SK-N-SH (cell line): ENCODE data around the gene LHFPL4.

ENCODE experiments used
- CHD2 ChIP-seq: fragments of 150-350 bp; IDR thresholded peaks from 2 replicates; pipeline ENCODE4 v1.6.1; 2018; ENCODE audit warnings: low read length; ENCODE audit not compliant: partially characterized antibody
- ELF1 ChIP-seq: IDR thresholded peaks from 2 replicates; pipeline ENCODE4 v1.4.0; 2012
- EP300 ChIP-seq, 2 experiments: IDR thresholded peaks; 2 replicates each; pipeline versions ENCODE4 v1.4.0 to v1.6.1; 2012; ENCODE audit warnings: borderline replicate concordance in 1 of 2, low read depth in 1 of 2, low read length in 1 of 2
- JUND ChIP-seq: IDR thresholded peaks from 2 replicates; pipeline ENCODE4 v1.4.0; 2012
- MXI1 ChIP-seq: IDR thresholded peaks from 2 replicates; pipeline ENCODE4 v1.6.1; 2012; ENCODE audit warnings: mild to moderate bottlenecking, low read depth, low read length, improper control_type of control experiment
- POLR2AphosphoS5 ChIP-seq: IDR thresholded peaks from 2 replicates; pipeline ENCODE4 v1.6.1; 2012; ENCODE audit warnings: low read depth, low read length
- SMC3 ChIP-seq: IDR thresholded peaks from 2 replicates; pipeline ENCODE4 v1.6.1; 2012; ENCODE audit warnings: low read depth, low read length, improper control_type of control experiment
- TAF1 ChIP-seq: IDR thresholded peaks from 2 replicates; pipeline ENCODE4 v1.6.1; 2012; ENCODE audit warnings: low read depth, mild to moderate bottlenecking, low read length, moderate library complexity, borderline replicate concordance
- TEAD4 ChIP-seq: IDR thresholded peaks from 2 replicates; pipeline ENCODE4 v1.4.0; 2012; ENCODE audit warnings: mild to moderate bottlenecking, borderline replicate concordance; ENCODE audit not compliant: insufficient read depth
- USF1 ChIP-seq: IDR thresholded peaks from 2 replicates; pipeline ENCODE4 v1.4.0; 2012; ENCODE audit warnings: low read depth, borderline replicate concordance
- TF ChIP-seq, protein P1 (sequence below): fragments of 200-600 bp; sonication (generic); IDR thresholded peaks from 2 replicates; pipeline ENCODE4 v1.6.1; 2017; ENCODE audit warnings: antibody characterized with exemption, mild to moderate bottlenecking, moderate library complexity
- TF ChIP-seq, protein P2 (sequence below): fragments of 150-350 bp; IDR thresholded peaks from 2 replicates; pipeline ENCODE4 v1.6.1; 2017; ENCODE audit warnings: antibody characterized with exemption, low read length, low read depth, borderline replicate concordance

GRCh38 chr3:9548991-9549390, 4.6 kb downstream of the LHFPL4 start:
- TF ChIP-seq, protein P1, sequence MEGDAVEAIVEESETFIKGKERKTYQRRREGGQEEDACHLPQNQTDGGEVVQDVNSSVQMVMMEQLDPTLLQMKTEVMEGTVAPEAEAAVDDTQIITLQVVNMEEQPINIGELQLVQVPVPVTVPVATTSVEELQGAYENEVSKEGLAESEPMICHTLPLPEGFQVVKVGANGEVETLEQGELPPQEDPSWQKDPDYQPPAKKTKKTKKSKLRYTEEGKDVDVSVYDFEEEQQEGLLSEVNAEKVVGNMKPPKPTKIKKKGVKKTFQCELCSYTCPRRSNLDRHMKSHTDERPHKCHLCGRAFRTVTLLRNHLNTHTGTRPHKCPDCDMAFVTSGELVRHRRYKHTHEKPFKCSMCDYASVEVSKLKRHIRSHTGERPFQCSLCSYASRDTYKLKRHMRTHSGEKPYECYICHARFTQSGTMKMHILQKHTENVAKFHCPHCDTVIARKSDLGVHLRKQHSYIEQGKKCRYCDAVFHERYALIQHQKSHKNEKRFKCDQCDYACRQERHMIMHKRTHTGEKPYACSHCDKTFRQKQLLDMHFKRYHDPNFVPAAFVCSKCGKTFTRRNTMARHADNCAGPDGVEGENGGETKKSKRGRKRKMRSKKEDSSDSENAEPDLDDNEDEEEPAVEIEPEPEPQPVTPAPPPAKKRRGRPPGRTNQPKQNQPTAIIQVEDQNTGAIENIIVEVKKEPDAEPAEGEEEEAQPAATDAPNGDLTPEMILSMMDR: no peak
- TF ChIP-seq MXI1: no peak
- TF ChIP-seq, protein P2, sequence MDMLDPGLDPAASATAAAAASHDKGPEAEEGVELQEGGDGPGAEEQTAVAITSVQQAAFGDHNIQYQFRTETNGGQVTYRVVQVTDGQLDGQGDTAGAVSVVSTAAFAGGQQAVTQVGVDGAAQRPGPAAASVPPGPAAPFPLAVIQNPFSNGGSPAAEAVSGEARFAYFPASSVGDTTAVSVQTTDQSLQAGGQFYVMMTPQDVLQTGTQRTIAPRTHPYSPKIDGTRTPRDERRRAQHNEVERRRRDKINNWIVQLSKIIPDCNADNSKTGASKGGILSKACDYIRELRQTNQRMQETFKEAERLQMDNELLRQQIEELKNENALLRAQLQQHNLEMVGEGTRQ: no peak
- no peak for TF ChIP-seq CHD2
- TF ChIP-seq TEAD4: no peak
- no peak for TF ChIP-seq SMC3
- TF ChIP-seq USF1: no peak
- no peak for TF ChIP-seq ELF1
- TF ChIP-seq JUND: no peak
- no peak for TF ChIP-seq POLR2AphosphoS5
- TF ChIP-seq EP300 (IDR thresholded peaks at IDR 0.05; ENCODE audit: borderline replicate concordance in 1 of 2, low read depth in 1 of 2, low read length in 1 of 2): no peak
- no peak for TF ChIP-seq TAF1
